ACC112 (cell line): ENCODE measurements around the gene RAET1L.
"Not testable (repeated sequence)": the region's sequence is repeated elsewhere in the genome, so short reads cannot be mapped to it uniquely, and the experiment has no call there.

Experiments
- H2AFZ ChIP-seq: fragments of 200-600 bp; sonication (generic); one replicate; pipeline ENCODE4 v1.6.0; 2017; ENCODE audit warnings: antibody characterized with exemption, low read length; ENCODE audit not compliant: unreplicated experiment
- H3K27ac ChIP-seq: fragments of 200-600 bp; sonication (generic); 2 replicates; pipeline ENCODE4 v1.5.1; 2014; ENCODE audit warnings: low read depth, mild to moderate bottlenecking, antibody characterized with exemption, low read length, moderate library complexity
- H3K27me3 ChIP-seq: fragments of 200-600 bp; sonication (generic); 2 replicates; pipeline ENCODE4 v1.6.1; 2014; ENCODE audit warnings: mild to moderate bottlenecking, antibody characterized with exemption, low read length, moderate library complexity, mixed read lengths; ENCODE audit not compliant: insufficient read depth
- H3K36me3 ChIP-seq: fragments of 200-600 bp; sonication (generic); 2 replicates; pipeline ENCODE4 v1.6.1; 2016; ENCODE audit warnings: mild to moderate bottlenecking, antibody characterized with exemption, low read length, moderate library complexity, mixed read lengths; ENCODE audit not compliant: insufficient read depth
- H3K4me1 ChIP-seq: fragments of 200-600 bp; sonication (generic); one replicate; pipeline ENCODE4 v1.6.1; 2016; ENCODE audit warnings: low read length, mixed read lengths; ENCODE audit not compliant: insufficient read depth, unreplicated experiment, control insufficient read depth
- H3K4me3 ChIP-seq: fragments of 200-600 bp; sonication (generic); 2 replicates; pipeline ENCODE4 v1.5.1; 2014; ENCODE audit warnings: mild to moderate bottlenecking, low read depth, low read length
- H3K79me2 ChIP-seq: fragments of 200-600 bp; sonication (generic); one replicate; pipeline ENCODE4 v1.6.0; 2016; ENCODE audit warnings: low read length; ENCODE audit not compliant: control insufficient read depth, unreplicated experiment, insufficient read depth

The RAET1L gene

DNA sequence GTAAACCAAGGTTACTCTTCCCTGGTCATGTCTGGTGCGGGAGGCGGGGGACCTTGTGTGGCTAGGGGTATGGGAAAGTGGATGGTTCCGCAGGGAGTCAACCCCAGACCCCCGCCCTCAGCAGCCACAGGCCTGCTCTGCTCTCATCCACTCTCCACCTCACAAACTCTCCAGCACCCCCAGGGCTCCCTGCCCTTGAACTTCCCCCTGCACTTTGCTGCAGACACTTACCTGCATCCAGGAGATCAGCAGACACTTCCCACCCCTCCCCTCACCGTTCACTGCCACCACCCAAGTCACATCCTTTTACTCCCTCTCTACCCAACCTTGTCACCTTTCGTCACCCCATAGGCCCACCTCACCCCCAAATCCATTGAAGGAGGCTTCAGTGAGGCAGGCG is 3.9 kb upstream of the RAET1L start:
- H3K4me1 ChIP-seq, result peaks cover 6% of the 10 kb centered on the region
- no peak overlapping the region for H3K27ac ChIP-seq
- no peak overlapping the region for H2AFZ ChIP-seq
- no peak overlapping the region for H3K4me3 ChIP-seq
- H3K79me2 ChIP-seq, result no peaks in the 10 kb centered on the region
- peaks cover 68% of the 10 kb centered on the region for H3K27me3 ChIP-seq
- H3K36me3 ChIP-seq, result no peaks in the 10 kb centered on the region

GRCh38 chr6:150028799-150029198 is 3.5 kb upstream of the RAET1L start:
- no peaks in the 10 kb centered on the region for H3K36me3 ChIP-seq
- no peak overlapping the region for H3K27ac ChIP-seq
- H3K27me3 ChIP-seq, result peaks cover 64% of the 10 kb centered on the region
- H3K4me1 ChIP-seq, result peaks cover 6% of the 10 kb centered on the region
- no peak overlapping the region for H3K4me3 ChIP-seq
- no peak overlapping the region for H2AFZ ChIP-seq
- H3K79me2 ChIP-seq, result no peaks in the 10 kb centered on the region

- Histone ChIP-seq H3K4me3 (no peak overlapping the region), H3K79me2 (no peaks in the 10 kb centered on the region), H2AFZ (no peak overlapping the region), H3K36me3 (no peaks in the 10 kb centered on the region), H3K27ac (no peak overlapping the region), H3K4me1 (peaks cover 6% of the 10 kb centered on the region), H3K27me3 (peaks cover 56% of the 10 kb centered on the region)
These were observed 2.7 kb upstream of the RAET1L start for GRCh38 chr6:150027806-150028565.

- peaks cover 56% of the 10 kb centered on the region for H3K27me3 ChIP-seq
- no peak overlapping the region for H3K27ac ChIP-seq
- peaks cover 6% of the 10 kb centered on the region for H3K4me1 ChIP-seq
- H2AFZ ChIP-seq, result no peak overlapping the region
- H3K36me3 ChIP-seq, result no peaks in the 10 kb centered on the region
- no peak overlapping the region for H3K4me3 ChIP-seq
- no peaks in the 10 kb centered on the region for H3K79me2 ChIP-seq
These were observed 1.9 kb upstream of the RAET1L start for GRCh38 chr6:150026976-150027805.

GRCh38 chr6:150024646-150025155 is 631 bp downstream of the RAET1L start:
- no peaks in the 10 kb centered on the region for H3K36me3 ChIP-seq
- H3K4me3 ChIP-seq, result peak overlapping the region; percentile 69; the same call in 1 of the 2 replicates
- no peaks in the 10 kb centered on the region for H3K79me2 ChIP-seq
- peaks cover 36% of the 10 kb centered on the region for H3K27me3 ChIP-seq
- no peak overlapping the region for H2AFZ ChIP-seq
- peaks cover 6% of the 10 kb centered on the region for H3K4me1 ChIP-seq
- H3K27ac ChIP-seq, result no peak overlapping the region

DNA sequence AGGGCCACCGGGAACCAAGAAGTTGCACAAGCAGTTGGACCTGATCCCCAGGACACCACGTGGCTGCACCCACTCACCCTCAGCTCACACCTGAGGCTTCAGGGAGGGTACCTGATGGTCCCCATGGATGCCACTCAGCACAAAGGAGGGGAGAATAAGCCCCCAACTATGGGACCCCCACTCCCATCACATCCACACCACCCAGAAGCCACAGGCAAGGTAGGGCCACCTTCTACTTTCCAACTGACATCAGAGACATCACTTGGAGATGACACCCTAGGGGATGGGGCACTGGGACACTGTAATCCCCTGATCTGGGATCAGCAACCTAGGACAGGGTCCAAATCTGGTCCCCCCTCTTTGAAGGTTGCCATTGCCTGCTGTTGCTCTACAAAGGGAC is 1.3 kb downstream of the RAET1L start:
- not testable (repeated sequence) for H3K27ac ChIP-seq, H3K4me3 ChIP-seq, H3K36me3 ChIP-seq, H2AFZ ChIP-seq, H3K4me1 ChIP-seq, H3K79me2 ChIP-seq
- peaks cover 34% of the 10 kb centered on the region for H3K27me3 ChIP-seq

DNA sequence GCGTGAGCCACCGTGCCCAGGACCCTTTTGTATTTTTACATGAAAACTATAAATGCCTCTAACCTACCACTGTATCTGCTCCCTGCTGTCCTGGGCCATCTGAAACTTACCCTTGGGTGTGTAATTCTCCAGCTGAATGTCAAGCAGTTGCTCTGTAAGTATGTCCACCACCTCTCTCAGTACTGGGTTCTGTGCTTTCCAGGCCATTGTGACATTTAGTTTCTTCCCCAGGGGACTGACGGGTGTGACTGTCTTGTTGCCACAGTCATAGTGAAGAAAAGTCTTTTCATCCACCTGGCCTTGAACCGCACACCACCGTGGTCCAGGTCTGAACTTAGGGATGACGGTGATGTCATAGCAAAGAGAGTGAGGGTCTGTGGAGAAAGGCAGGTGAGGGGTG is 3.5 kb downstream of the RAET1L start:
- not testable (repeated sequence) for H3K4me1 ChIP-seq, H3K27ac ChIP-seq

DNA sequence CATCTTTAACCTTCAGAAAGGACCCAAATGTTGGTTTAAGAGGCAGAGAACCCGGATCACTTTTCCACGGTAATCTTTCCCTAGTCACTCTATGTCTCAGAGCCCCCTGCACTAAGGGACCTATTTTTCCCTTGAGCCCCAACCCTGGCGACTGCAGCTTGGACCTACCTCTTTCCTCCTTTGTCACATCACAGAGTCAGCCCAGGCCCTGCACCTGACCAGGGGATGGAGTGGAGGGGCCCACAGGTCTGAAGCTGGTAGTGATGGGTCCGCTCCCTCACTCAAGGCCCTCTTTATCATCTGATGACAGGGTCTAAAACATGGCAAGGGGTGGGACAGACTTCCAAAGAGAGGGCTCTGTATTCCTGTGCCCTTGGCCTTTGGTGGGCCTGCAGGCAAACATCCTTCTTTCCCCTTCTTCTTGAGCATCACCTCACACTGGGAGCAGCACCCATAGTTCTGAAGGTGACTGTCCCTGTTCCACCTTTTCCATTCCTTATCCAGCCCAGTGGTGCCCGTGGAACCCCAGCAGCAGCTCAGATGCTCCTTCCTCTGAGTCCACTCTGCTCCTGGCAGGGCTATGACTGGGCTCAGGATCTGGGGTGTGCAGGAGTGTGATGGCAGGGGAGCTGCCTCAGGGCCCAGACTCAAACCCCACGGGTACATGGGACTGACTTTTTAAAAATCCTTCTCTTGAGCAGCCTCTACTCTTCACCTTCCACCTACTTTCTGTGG is 6.3 kb downstream of the RAET1L start:
- no peaks in the 10 kb centered on the region for H3K79me2 ChIP-seq
- peaks cover 41% of the 10 kb centered on the region for H3K27me3 ChIP-seq

More for the DNA sequence above, 3.5 kb downstream of the RAET1L start:
- H3K4me3 ChIP-seq, H3K79me2 ChIP-seq, H3K36me3 ChIP-seq, H2AFZ ChIP-seq: not testable (repeated sequence)
- peaks cover 30% of the 10 kb centered on the region for H3K27me3 ChIP-seq

GRCh38 chr6:150017186-150017521 is 8.2 kb downstream of the RAET1L start:
- H3K4me3 ChIP-seq, H3K36me3 ChIP-seq, H3K79me2 ChIP-seq, H2AFZ ChIP-seq, H3K4me1 ChIP-seq, H3K27ac ChIP-seq: not testable (repeated sequence)
- H3K27me3 ChIP-seq, result peaks cover 58% of the 10 kb centered on the region

More for the DNA sequence above, 6.3 kb downstream of the RAET1L start:
- no peaks in the 10 kb centered on the region for H3K4me1 ChIP-seq
- H3K36me3 ChIP-seq, result no peaks in the 10 kb centered on the region
- no peak overlapping the region for H2AFZ ChIP-seq
- H3K27ac ChIP-seq, result no peak overlapping the region
- H3K4me3 ChIP-seq, result no peak overlapping the region

GRCh38 chr6:150016324-150017185 is 8.8 kb downstream of the RAET1L start:
- Histone ChIP-seq H3K27ac (no peak overlapping the region), H2AFZ (no peak overlapping the region), H3K27me3 (peaks cover 63% of the 10 kb centered on the region), H3K4me3 (no peak overlapping the region), H3K4me1 (no peaks in the 10 kb centered on the region), H3K36me3 (no peaks in the 10 kb centered on the region), H3K79me2 (no peaks in the 10 kb centered on the region)
